Measurements from ENCODE around the gene SMLR1.
"Not testable (repeated sequence)": the region's sequence is repeated elsewhere in the genome, so short reads cannot be mapped to it uniquely, and the experiment has no call there.

Gene SMLR1

DNA sequence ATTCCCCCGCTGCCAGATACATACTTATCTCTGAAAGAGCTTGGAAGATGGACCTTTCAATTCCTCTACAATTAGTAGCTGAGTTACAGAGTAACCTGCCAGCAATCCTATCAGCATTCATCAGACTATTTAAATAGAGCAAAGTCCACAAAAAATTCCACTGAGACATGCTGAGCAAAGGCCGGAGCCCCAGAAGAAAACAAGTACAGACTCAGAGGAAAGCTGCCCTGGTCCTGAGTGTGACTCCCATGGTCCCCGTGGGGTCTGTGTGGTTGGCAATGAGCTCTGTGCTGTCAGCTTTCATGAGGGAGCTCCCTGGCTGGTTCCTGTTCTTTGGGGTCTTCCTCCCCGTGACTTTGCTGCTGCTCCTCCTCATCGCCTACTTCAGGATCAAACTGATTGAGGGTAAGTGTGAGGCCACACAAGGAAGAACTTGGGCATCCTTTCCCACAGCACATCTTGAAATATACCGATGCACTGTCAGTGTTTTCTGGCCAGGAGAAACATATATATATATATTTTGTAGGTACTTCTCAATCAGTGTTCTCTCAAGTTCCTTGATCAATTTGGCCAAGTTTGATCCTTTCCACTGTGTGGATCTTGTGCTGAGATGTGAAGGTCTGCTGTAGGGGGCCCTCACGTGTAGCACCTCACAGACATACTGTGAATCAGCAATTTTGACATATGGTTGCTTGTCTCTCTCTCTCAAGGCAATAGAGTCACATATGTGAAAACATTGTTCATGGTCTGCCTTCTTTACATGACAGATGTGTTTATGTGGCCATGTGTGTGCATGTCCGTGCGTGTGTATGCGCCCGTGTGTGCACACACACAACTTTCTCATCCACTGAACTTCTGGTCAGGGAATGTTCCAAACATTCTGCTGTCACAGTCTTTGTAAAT, at the start of gene SMLR1:
SMLR1 (plus strand) TSS at position 160 of the 903 bp plus-strand sequence; CDS start at position 168, 8 bp downstream.
- DNase-seq (ENCODE audit: low read depth), result no peak

DNA sequence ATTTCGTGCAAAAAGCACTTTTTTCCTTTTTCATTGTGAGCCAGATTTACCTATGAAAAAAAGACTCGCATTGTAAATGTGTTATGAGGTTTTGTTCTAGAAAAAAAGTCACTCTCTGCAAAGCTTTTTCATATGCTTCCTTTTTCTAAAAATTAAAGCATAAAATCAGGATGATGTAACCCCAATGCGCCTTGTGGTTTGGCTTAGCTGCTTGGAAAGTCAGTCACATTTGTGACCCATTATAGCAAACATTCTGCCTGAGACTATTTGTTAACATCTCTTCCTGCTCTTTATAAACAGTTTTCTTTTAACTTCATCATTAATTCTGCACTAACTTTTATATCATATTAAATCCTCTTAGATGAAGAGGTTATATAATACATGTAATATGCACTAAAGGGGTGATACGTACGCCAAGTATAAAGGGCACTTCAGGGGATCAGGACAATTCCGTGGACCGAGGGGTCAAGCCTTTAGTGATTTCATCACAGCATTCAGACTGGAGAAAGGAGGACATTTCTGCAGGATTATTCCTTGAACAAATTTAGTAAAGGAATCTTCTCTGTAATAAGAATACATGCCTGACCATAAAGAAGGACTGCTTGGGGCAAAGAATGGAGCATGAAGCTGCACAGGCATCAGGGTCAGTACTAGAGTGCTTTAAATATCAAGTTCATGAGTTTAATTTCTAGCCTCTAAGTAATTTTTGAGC, 48.1 kb upstream of the SMLR1 start:
- no peak for DNase-seq (ENCODE audit: low read depth)

- no peak for DNase-seq (ENCODE audit: low read depth)
Measured at GRCh38 chr6:130779658-130780033, 47.6 kb upstream of the SMLR1 start.

GRCh38 chr6:130780122-130780521, 47.1 kb upstream of the SMLR1 start:
- no peak for DNase-seq (ENCODE audit: low read depth)

- DNase-seq (ENCODE audit: low read depth), result no peak
Measured at GRCh38 chr6:130781557-130781956, 45.6 kb upstream of the SMLR1 start.

DNA sequence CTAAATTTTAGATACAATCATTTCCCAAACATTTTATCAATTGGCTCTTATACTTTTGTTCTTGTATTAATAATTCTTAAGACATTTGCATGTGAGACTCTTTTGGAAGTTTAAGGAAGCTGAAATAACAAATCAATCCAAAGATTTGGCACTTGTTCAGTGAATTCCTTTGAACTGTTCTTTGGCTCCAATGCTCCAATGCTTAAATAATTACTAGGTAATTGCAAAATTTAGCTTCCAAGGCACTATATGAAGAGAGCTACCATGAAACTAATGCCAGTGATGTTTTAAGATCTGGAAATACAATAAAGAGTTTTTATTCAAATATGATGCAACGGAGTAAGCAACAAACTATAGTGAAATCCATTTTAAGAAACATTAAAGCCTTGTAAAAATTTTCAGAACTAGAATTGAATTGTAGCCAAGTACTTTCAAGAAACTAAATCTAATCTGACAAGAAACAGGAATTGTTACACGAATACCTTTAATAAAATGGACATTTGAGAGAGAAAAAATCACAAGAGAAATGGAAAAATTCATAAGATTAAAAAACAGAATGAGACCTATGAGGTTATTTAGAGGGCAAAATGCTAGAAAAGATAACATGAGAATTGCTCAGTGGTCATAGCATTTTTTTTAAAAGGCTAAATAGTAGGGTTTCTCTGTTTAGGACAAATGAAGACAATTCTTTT, 43.6 kb upstream of the SMLR1 start:
- no peak for DNase-seq (ENCODE audit: low read depth)

- no peak for DNase-seq (ENCODE audit: low read depth)
Measured at GRCh38 chr6:130787726-130788500, 39.3 kb upstream of the SMLR1 start.

DNA sequence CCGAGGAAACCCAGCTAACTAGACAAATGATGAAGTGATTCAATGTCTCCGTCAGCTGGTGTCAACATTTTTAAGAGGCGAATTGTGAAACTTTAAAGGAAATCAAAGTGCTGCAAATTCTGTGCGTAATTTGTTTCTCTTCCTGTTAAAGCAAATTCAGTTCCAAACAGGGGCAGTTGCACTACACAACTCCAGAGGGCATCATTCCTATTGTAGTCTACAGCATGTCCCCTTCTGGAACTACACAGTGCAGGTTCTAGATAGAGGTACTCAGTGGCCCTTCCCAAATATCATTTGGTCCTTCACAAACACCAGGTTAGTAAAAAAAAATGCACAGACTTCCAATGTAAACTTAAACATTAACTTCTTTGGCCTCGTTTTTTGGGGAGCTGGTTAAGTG, 38.3 kb upstream of the SMLR1 start:
- DNase-seq (ENCODE audit: low read depth), result no peak

DNA sequence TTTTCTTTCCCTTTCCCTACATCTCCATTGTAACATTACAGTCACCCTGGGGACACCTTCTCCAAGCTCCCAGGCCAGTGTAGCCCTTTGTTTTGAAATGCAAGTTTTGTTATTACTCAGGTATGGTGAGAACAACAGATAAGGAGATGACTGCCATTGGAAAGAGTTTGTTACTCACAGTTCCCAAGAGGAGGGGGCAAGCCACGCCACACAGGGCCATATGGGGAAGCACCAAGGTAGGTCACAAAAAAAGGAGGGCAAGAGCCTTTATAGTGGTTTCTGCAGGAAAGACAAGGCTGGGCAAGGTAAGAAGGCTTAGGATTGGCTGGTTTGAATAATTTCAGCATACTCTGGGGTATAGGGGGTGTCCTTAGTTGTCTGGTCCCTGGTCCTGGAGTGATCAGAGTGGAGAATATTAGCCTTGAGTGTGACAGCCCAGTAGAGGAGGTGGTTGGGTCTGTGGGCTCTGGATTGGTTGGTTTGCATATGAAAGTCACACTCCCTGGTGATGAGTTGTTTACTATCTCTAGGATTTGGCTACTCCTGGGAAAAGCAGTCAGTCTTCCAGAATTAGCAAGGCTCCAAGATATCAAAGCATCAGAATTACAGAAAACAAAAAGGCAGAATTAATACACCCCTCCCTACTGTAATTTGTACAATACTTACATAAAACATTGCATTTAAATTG, 33.1 kb upstream of the SMLR1 start:
- DNase-seq (ENCODE audit: low read depth), result no peak

GRCh38 chr6:130794738-130795137, 32.5 kb upstream of the SMLR1 start:
- DNase-seq (ENCODE audit: low read depth), result no peak

- DNase-seq (ENCODE audit: low read depth), result no peak
Measured at GRCh38 chr6:130796313-130796905, 30.8 kb upstream of the SMLR1 start.

GRCh38 chr6:130797061-130797460, 30.1 kb upstream of the SMLR1 start:
- DNase-seq (ENCODE audit: low read depth), result no peak

GRCh38 chr6:130801368-130801767, 25.8 kb upstream of the SMLR1 start:
- DNase-seq (ENCODE audit: low read depth), result not testable (repeated sequence)

- no peak for DNase-seq (ENCODE audit: low read depth)
Measured at GRCh38 chr6:130810307-130811030, 16.7 kb upstream of the SMLR1 start.

GRCh38 chr6:130811932-130812331, 15.3 kb upstream of the SMLR1 start:
- no peak for DNase-seq (ENCODE audit: low read depth)

DNA sequence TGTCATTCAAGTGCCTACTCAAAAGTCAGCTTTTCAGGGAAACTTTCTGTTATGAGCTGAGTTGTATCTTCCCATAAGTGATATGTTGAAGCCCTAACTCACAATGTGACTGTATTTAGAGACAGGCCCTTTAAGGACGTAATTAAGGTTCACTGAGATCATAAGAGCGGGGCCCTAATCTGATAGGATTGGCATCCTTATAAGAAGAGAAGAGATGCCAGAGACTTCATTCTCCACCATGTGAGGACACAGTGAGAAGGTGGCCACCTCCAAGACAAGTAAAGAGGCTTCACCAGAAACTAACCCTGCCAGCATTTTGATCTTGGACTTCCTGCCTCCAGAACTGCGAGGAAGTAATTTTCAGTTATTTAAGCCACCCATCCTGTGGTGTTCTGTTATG, 12.7 kb upstream of the SMLR1 start:
- no peak for DNase-seq (ENCODE audit: low read depth)

- DNase-seq (ENCODE audit: low read depth), result no peak
Measured at GRCh38 chr6:130815200-130816071, 11.8 kb upstream of the SMLR1 start.

DNA sequence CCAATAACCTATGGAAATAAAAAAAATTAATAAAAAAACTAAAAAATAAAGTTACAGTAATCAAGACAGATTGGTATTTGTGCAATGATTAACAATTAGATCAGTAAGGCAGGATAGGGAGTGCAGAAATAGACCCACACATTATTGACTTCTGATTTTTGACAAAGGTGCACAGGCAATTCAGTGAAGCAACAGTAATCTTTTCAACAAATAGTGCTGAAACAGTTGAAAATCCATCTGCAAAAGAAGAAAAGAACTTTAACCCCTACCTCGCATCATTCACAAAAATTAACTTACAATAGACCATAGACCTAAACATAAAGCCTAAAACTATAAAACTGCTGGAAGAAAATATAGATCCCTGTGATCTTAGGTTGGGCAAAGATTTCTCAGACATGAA, 4.5 kb upstream of the SMLR1 start:
- no peak for DNase-seq (ENCODE audit: low read depth)

GRCh38 chr6:130824978-130825694, 2.1 kb upstream of the SMLR1 start:
- DNase-seq (ENCODE audit: low read depth), result no peak

All from stimulated activated CD8-positive, alpha-beta memory T cell treated with anti-CD3 and anti-CD28 coated beads, Interleukin-15, amount 100 ng/mL, for 1 hour (primary cell).